ENCODE results near the gene TADA1.

Gene TADA1, protein sequence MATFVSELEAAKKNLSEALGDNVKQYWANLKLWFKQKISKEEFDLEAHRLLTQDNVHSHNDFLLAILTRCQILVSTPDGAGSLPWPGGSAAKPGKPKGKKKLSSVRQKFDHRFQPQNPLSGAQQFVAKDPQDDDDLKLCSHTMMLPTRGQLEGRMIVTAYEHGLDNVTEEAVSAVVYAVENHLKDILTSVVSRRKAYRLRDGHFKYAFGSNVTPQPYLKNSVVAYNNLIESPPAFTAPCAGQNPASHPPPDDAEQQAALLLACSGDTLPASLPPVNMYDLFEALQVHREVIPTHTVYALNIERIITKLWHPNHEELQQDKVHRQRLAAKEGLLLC

GRCh38 chr1:166875734-166876539 lies at the start of gene TADA1:
TADA1 (minus strand) TSS chr1:166876264; CDS start chr1:166876233, 31 bp downstream.
- DNase-seq: peak; percentile 95 to 98

DNA sequence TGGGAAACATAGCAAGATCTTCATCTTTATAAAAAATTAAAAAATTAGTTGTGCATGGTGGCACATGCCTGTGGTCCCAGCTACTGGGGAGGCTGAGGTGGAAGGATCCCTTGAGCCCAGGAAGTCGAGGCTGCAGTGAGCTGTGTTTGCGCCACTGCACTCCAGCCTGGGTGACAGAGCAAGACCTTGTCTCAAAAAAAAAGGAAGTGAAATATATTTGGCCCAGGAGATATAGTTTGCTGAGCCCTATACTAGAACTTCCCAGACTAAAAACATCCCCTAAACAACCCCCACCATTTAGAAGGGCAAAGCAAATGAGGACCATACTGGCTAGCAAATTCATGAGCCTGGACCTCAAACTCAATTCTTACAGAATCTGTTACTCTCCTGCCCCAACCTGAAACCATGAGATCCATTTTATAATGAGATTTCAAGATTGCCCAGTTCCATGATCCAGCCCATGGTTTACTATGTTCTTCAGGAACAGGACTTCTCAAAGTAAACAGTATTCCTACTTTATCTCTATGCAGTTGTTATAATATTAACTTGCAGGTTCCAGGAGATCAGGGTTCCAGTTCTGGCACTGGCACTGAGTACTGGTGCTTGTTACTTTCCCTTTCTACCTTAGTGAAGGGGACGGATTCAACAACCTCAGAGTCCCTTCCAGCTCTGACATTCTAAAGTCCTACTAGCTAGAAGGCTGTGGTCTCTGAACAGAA lies 48.9 kb upstream of the TADA1 start:
- DNase-seq: no peak

DNA sequence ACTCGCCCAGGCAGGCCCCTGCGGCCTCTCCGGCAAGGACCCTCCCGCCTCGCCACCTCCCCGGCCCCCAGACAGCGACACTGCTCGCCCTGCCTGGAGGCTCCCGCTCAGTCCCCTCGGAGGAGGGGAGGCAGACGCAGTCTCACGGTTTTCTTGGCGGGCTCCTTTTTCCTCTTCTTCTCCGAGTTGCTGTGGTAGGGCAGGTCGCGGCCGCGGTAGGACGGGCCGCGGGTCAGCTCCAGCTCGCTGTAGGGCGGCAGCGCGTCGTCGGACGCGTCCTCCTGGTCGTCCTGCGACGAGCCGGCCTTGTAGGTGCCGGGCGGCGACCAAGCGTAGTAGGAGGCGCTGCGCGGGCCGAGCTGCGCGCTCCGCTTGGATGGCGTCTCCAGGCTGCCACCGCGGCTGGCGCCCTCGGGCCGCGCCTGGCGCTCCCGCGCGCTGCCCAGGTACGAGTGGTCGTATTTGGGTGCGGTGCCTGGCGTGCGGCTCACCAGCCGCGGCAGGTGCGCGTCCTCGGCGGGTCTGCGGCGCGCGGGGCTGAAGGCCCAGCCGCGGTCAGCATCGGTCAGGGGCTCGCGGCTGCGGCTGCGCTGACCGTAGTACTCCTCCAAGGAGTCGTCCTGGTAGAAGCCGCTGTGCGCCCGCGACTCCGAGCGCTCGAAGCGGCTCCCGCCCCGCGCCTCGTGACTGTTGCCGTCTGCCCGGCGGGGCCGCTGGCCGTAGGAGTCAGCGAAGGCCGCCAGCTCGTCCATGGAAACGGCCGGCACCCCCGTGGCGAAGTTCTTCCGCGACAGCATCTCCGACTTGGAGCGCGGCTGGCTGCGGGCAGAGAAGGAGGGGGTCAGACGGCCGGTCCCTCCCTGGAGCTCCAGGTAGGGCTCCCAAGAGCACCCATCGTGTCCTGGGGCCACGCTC lies 44.8 kb upstream of the TADA1 start:
- DNase-seq: peak in 1 of 2 donors; percentile 9

GRCh38 chr1:166918956-166919316 lies 42.9 kb upstream of the TADA1 start:
- DNase-seq: no peak

DNA sequence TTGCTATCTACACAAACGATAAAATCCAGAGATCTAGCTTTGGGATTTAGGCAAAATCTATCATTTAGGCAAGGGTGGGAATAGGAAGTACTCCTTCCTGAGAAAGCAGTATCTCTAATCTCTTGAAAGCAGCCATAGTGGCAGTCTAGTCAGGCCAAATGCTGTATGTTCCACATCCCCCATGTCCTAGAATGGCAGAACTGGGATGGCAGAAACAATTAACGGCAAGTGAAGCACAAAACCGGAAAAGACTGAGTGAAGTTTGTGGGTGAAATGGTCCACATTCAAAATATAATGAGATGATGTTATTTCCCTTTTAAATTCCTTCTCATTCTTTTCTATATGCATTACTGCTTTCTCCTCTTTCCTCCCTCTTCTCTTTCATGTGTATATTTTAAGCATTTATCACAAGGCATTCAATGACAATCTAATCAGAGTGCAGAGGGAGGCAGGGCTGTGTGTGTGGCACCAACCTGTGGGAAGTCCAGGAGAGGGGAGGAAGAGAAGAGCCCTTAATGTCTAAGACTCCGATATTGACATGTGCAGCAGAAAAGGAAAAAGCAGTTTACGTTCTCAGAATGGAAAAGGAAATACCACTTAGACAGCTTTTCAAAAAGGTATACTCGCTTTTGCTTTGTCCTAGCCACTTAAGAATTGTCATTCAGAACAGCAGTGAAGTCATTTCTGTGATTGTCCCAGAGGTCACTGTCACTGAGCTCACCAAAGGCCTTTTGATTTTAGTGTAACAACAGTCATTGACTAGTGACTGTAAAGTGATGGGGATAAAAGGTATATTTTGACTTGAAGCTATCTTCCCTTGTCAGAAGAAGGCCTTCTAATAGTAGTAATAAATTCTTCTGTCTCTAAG lies 42.3 kb upstream of the TADA1 start:
- DNase-seq: no peak

DNA sequence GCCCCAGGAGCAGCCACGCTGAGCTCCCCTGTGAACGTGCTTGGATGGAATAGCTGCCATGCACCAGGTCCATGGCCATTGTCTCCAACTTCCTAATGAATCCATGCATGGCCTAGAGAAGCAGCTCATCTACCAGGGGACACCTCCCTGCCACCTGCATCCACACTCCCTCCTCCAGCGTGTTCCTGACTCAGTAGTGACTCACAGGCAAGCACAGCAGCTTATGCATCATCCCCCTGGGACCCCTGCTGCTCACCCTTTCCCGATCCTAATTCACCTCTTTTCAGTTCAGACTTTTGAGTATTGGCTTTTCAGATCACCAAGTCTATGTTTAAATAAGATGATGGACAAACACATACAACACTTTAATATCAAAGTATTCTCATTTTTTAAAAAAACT lies 39.9 kb upstream of the TADA1 start:
- DNase-seq: no peak

- DNase-seq: no peak
Measured at GRCh38 chr1:166915042-166915441, 39.0 kb upstream of the TADA1 start.

DNA sequence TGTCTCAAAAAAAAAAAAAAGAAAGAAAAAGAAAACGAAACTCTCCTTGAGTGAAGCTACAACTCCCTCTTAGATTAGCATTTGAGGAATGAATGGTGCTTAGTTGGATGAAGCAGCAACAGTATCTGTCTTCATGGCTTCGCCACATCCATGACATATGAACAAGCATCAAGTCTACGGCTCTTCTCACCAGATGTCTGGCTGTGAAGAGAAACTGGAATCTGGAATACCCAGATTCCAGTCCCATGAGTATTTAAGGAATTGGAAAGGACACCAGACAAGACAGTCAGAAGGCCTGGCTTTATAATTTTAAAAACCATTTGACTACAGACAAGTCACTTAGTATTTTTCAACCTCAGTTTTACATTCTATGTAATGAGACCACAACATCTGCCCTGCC lies 38.0 kb upstream of the TADA1 start:
- no peak for DNase-seq

GRCh38 chr1:166911624-166912023 lies 35.6 kb upstream of the TADA1 start:
- DNase-seq: no peak

GRCh38 chr1:166910396-166910994 lies 34.4 kb upstream of the TADA1 start:
- DNase-seq: peak; percentile 59 to 63

GRCh38 chr1:166908942-166909341 lies 32.9 kb upstream of the TADA1 start:
- no peak for DNase-seq

DNA sequence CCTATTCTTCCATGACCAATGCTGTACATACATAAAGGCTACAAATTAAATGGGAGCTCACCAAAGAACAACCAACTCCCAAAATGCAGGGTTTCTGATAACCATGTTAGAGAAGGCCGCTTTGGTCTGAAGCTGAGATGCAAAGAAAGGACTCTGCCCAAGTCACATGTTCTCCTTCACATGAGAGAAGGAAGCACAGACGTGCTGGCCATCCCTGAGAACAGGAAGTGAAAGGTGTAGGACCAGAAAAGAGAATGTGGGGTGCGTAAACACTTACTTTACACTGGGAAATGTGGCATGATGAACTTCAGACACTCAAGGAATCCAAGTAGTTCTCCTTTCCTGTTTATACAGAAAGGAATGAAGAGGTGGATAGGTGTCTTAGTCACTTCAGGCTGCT lies 31.7 kb upstream of the TADA1 start:
- no peak for DNase-seq

DNA sequence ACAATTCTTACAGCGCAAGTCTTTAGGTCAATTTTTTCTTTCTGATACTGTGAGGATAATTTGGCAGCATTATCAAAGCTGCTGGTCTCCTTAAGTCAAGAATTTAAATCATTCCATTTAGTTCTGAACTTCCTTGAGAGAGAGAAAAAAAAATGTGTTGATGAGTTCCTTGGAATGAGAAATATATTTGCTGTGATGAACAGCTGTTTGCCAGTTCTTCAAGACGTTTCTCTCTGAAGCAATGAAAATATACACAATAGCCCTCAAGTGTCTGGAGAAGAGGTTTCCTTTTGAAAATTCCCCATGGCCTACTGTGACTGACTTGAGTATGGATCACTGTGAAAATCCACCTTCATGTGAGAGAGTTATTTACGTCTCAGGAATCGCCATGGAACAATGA lies 31.0 kb upstream of the TADA1 start:
- no peak for DNase-seq

DNA sequence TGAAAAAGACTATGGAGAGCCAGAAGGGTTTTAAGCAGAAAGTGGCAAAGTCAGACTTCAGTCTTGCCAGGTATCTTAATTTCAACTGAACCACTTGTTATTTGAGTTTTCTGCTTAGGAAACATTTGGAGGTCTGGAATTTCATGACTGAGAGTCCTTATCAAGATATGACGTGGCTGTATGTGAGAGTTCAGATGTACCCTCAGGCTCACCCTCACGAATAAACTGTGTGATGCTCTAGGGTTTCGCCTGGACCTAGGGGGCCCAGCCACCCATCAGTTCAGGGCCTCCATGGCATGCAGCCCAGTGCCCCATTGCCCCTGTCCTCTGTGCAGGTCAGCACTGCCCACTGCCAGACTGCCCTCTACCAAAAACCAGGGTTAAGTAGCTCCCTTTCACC lies 30.6 kb upstream of the TADA1 start:
- no peak for DNase-seq

DNA sequence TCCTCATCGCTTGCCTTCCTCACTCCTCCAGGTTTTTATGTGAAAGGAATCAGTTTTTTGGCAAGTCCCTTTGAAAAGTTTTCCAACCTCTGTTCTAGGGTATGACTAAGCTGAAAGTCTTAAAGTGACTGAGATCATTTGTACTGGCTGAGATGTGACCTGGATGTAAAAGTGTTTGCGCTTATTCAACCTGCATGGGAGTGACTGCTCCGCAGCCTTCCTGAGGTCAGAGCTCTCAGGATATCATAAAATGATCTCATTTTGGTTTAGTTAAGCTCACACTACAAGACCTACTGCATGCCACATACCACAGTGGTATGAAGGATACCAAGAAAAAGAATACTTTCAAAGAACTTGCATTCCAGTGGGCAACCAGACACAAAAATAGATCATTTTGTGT lies 29.8 kb upstream of the TADA1 start:
- DNase-seq: no peak

GRCh38 chr1:166905136-166905535 lies 29.1 kb upstream of the TADA1 start:
- no peak for DNase-seq

DNA sequence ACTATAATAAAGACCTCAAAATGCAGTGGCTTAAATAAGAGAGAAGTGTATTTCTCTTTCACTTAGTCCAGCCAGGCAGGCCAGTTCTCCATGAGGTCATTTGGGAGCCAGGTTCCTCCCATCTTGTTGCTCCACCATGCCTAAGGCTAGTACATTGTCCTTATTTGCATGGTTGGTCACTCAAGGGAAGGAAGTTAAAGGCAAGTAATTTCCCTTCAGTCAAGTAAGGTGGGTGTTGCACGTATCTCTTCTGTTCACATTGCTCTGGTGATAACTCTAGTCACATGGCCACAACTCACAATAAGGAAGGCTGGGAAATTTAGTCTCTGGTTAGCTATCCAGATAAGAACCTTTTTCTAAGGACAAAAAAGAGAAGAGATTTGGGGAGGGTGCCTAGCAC lies 27.2 kb upstream of the TADA1 start:
- DNase-seq: no peak

DNA sequence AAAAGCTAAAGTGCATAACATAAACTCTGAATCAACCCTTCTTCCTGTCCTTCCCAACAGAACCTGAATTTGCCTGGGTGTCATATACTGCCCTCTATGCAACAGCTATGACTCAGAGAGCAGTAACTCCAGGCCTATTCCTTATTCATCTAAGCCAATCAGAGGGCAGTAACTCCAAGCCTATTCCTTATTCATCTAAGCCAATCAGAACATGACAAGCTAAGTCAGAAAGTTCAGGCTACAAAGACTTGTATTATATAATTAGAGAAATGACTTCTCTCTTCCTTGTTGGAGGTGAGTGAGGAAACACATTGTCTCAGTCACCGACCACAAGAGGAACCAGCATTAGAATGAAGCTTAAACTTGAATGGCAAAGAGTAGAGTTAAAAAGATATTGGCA lies 26.2 kb upstream of the TADA1 start:
- no peak for DNase-seq

DNA sequence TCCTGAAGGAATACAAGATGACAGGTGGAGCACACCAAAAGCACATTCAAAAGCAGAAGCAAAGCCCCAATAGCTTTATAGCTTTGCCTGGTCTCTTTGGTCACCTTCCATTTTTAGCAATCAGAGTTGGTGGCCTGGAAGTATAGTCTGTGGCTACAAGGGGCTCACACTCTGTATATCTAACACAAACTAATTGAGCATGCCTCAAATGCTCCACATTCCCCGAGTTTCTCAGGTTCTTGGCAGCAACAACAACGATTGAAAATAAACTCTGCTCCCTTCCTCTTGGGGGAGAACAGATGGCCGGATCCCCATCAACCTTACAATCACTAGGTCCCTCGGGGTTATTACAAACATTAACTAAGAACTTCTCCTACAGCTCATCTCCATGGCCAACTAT lies 24.9 kb upstream of the TADA1 start:
- DNase-seq: no peak

DNA sequence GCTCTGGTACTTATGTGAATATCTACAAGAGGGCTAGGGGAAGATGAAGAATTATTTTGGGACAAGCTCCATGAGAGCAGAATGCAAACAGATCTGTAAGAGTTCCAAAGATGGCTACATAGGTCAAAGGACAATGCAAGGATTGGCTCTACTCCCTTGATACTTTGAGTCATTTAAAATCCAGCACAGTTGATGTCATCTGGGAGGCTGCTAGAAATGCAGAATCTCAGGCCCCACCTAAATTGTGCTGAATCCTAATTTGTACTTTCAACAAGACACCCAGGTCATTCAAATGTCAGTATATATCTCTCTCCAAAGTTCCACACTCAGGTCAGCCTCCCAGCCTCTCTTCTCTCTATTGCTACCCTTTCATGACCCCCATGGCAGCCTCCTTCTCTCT lies 23.7 kb upstream of the TADA1 start:
- DNase-seq: no peak

- no peak for DNase-seq
Measured at GRCh38 chr1:166895766-166896165, 19.7 kb upstream of the TADA1 start.
